Right lobe of liver (tissue), 6 donors: Measurements from ENCODE around the gene PLBD2. TPM values are rescaled to one million over a fixed set of nuclear protein-coding genes. Genes with fewer than 3 reads are reported as not detected.

Experiments
- ATAC-seq, 4 donors: fragments of 200-7000 bp; cut with Tn5 transposase; one replicate each; pipeline ENCODE4 v1.9.1; 2020; ENCODE audit warnings: mild to moderate bottlenecking in 4 of 4, moderate library complexity in 4 of 4
- DNase-seq, 3 donors: peaks; one replicate each; pipeline ENCODE4 v3.0.0-alpha.2; 2020
- H3K27ac ChIP-seq, 3 donors: fragments of 200-600 bp; one replicate each; pipeline ENCODE4 v1.8.0; 2022
- H3K27me3 ChIP-seq, 2 donors: fragments of 200-600 bp; one replicate each; pipeline ENCODE4 v1.8.0; 2022
- H3K36me3 ChIP-seq, 4 donors: fragments of 200-600 bp; sonication (generic) in 1 of 4; one replicate each; pipeline versions ENCODE4 v1.5.1 to v1.8.0; 2017 to 2022; ENCODE audit warnings: control low read depth in 1 of 4
- H3K4me1 ChIP-seq, 4 donors: fragments of 200-600 bp; sonication (generic) in 1 of 4; one replicate each; pipeline versions ENCODE4 v1.5.1 to v1.8.0; 2017 to 2022; ENCODE audit warnings: control low read depth in 1 of 4
- H3K4me3 ChIP-seq, 3 donors: fragments of 200-600 bp; one replicate each; pipeline ENCODE4 v1.8.0; 2022
- H3K9me3 ChIP-seq, 4 donors: fragments of 200-600 bp; sonication (generic) in 1 of 4; one replicate each; pipeline versions ENCODE4 v1.5.1 to v1.8.0; 2017 to 2022; ENCODE audit warnings: control low read depth in 1 of 4
- POLR2A ChIP-seq: fragments of 450-650 bp; IDR thresholded peaks from one replicate; pipeline ENCODE4 v1.6.1; 2017; ENCODE audit warnings: antibody characterized with exemption, mild to moderate bottlenecking
- WGBS: methylation state at CpG from one replicate; pipeline ENCODE4 v1.1.6; 2018; ENCODE audit warnings: low coverage, low lambda C conversion rate; ENCODE audit not compliant: insufficient coverage; ENCODE audit errors: missing lambda C conversion rate; 5-methylcytosine and 5-hydroxymethylcytosine counted together
- intact Hi-C, 2 donors: fragments of 100-400 bp; cut with DNase I; formaldehyde crosslinking; loops; one replicate each; pipeline versions ENCODE4 v1.11.2 to v1.14.1; 2022
- total RNA-seq, 6 experiments: library from RNA; depleted of rRNA in 2 of 6; stranded (reverse); fragments of >200 nt in 2 of 6; fragmentation: NEBNext Ultra II Directional in 3 of 6; extraction: Animal tissue kit (Norgen Biotek cat#: 25700) in 3 of 6; gene quantifications; one replicate each; pipeline versions ENCODE4 v1.1.0 to v1.2.4, GENCODE V29; 2016 to 2023
- TF ChIP-seq, protein P1 (sequence below), 4 donors: fragments of 200-600 bp in 3 of 4; fragments of 450-650 bp in 1 of 4; IDR thresholded peaks; one replicate each; pipeline versions ENCODE4 v1.5.1 to v1.8.0; 2016 to 2022; ENCODE audit warnings: antibody characterized with exemption in 4 of 4, mild to moderate bottlenecking in 2 of 4
- donor health status: DM: no; HTN: yes; CAD: no.
- donor health status: DM: no; HTN: no; CAD: no.
- donor health status: DM: no; HTN: no; CAD: no.
- donor health status: DM: no; HTN: yes; CAD: no.
- donor health status: DM: no; HTN: yes; CAD: no.

PLBD2 gene
- total RNA-seq, 6 experiments from 2014 or later, result 18.4 to 34.1 (median 28.8) TPM

DNA sequence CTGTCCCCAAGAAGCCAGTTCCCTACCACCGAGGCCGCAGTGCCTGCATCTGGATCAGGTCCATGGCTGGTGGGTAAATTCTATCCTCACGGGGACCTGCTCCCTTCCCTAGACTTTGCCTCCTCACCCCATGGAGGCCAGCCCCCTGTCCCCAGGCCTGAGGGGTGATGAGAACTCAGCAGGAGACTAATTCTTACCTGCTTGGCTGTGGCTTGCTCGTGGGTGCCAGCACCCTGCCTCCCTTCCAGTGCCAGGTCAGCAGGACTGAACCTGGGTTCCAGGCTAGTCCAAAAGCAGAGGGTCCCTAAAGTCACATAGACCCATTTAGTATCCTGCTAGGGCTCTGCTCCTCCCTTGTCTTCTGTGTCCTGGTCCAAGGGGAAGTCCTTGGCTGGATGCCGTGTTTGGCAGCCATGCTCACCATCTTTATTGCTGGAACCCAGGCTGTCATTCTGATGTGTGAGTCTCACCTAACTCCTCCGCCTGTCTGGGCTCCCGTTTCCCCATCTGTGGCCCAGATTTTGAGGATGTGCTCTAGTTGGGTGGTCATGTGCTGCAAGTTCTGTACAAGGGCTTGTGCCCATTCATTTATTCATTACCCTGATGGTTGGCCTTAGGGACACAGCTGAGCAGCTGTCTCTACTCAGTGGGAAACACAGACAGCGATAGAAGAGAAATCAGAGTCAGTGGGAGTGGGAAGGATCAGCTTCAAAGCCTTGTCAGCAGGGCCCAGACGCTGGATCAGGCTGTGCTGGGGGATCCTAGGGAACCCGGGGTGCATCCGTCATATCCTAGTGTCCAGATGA is 949 bp downstream of the PLBD2 start:
- DNase-seq (no peak), ATAC-seq (peak in 1 of 4 donors; percentile 8)
- no peaks in the 10 kb centered on the region for H3K36me3 ChIP-seq
- H3K27ac ChIP-seq, result peak overlapping the region; percentile 46 to 78 (median 64)
- no peaks in the 10 kb centered on the region for H3K27me3 ChIP-seq
- no peak for TF ChIP-seq POLR2A
- TF ChIP-seq, protein P1, sequence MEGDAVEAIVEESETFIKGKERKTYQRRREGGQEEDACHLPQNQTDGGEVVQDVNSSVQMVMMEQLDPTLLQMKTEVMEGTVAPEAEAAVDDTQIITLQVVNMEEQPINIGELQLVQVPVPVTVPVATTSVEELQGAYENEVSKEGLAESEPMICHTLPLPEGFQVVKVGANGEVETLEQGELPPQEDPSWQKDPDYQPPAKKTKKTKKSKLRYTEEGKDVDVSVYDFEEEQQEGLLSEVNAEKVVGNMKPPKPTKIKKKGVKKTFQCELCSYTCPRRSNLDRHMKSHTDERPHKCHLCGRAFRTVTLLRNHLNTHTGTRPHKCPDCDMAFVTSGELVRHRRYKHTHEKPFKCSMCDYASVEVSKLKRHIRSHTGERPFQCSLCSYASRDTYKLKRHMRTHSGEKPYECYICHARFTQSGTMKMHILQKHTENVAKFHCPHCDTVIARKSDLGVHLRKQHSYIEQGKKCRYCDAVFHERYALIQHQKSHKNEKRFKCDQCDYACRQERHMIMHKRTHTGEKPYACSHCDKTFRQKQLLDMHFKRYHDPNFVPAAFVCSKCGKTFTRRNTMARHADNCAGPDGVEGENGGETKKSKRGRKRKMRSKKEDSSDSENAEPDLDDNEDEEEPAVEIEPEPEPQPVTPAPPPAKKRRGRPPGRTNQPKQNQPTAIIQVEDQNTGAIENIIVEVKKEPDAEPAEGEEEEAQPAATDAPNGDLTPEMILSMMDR (IDR thresholded peaks at IDR 0.05), result no peak
- WGBS, result 33% methylated on average over 2 of the region's 11 CpGs
- peak overlapping the region; percentile 84 to 95 (median 90) for H3K4me3 ChIP-seq
- H3K4me1 ChIP-seq, result peaks cover 0 to 10% (median 0%) of the 10 kb centered on the region in 4 donors
- intact Hi-C loops, result no loop called here
- no peaks in the 10 kb centered on the region for H3K9me3 ChIP-seq

DNA sequence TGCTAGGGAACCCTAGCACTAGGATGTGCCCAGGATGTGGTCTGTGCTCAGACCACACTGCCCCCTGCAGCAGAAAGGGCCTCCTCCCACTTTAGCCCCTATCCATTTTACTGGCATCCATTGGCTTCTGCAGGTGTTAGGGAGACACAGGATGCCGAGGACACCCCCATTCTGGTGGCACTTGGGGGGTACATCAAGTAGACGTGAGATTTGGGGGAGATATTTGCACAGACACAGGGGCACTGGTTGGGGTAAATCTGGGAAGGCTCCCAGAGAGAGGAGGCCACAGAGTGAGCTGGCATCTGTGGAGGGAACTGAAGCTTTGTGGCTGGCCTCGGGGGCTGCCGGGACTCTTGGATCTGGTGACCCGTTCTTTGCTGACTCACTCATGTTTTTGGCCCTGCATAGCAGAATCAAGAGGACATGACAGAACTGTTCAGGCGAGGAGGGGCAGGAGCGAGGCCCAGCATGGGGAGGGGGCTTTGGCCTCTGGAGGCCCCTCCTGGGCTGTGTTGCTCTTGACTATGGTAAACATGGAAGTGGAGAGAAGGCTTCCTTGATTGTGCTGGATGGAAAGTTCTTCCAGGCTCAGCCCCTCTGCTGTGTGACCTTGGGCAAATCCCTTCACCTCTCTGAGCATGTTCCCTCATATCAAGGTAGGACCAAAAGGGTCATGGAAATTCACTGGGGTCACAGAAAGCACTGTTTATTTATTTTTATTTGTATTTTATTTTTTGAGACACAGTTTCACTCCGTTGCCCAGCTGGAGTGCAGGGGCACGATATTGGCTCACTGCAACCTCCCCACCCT is 1.8 kb downstream of the PLBD2 start:
- TF ChIP-seq POLR2A, result no peak
- Histone ChIP-seq H3K9me3 (no peaks in the 10 kb centered on the region), H3K4me3 (no peak overlapping the region), H3K4me1 (peaks cover 0 to 10% (median 0%) of the 10 kb centered on the region in 4 donors), H3K27ac (peak overlapping the region in 1 of 3 donors; percentile 78), H3K27me3 (no peaks in the 10 kb centered on the region), H3K36me3 (no peaks in the 10 kb centered on the region)
- 51% methylated on average over 5 of the region's 9 CpGs for WGBS
- DNase-seq (no peak), ATAC-seq (no peak)
- intact Hi-C loops, result no loop called here

DNA sequence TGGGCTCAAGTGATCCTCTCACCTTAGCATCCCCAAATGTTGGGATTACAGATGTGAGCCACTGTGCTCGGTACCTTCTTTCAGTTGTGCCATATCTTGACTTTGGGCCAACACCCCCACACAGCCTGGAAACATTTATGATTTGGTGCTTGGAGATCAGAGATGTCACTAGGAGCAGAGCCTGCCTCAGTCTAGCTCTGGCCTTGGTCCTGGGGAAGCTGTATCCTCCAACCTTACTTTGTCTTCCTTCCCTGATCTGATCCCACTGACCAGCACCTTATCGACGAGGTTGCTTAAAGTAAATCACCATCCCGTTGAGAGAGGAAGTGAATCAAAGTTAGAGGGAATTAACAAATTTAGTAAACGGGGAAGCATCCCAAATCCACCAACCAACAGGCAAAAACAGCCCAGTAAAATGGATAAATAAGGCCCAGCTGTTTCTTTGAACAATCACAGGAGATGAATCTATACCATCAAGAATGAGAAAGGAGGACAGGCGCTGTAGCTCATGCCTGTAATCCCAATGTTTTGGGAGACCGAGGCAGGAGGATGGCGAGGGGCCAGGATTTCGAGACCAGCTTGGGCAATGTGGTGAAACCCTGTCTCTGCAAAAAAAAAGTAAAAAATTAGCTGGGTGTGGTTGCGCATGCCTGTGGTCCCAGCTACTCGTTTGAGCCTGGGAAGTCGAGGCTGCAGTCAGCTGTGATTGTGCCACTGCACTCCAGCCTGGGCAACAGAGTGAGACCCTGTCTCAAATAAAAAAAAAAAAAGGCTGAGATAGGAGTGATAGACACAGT is 3.4 kb downstream of the PLBD2 start:
- TF ChIP-seq, protein P1 (IDR thresholded peaks at IDR 0.05), result no peak
- TF ChIP-seq POLR2A, result no peak
- no peaks in the 10 kb centered on the region for H3K9me3 ChIP-seq
- intact Hi-C loops, result no loop called here
- peaks cover 0 to 10% (median 0%) of the 10 kb centered on the region in 4 donors for H3K4me1 ChIP-seq
- no peak for ATAC-seq
- 66% methylated on average over 12 of the region's 12 CpGs for WGBS
- no peak overlapping the region for H3K27ac ChIP-seq
- no peaks in the 10 kb centered on the region for H3K36me3 ChIP-seq
- H3K4me3 ChIP-seq, result no peak overlapping the region
- DNase-seq, result no peak
- no peaks in the 10 kb centered on the region for H3K27me3 ChIP-seq

DNA sequence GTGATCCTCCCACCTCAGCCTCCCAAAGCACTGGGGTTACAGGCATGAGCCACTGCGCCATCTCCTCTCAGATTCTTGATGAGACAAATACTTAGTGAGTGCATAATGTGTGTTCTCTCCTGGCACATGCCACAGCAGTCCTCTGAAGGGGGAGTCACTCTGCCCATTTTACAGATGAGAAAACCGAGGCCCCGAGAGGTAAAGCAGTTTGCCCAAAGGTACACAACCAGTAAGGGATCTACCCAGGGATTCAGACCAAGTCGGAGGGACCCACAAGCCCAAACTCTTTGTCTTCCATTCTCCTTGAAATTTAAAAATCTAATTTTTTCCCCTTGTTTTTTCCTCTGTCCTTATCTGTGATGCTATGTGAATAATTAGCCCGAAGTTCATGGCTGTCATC is 6.3 kb downstream of the PLBD2 start:
- Histone ChIP-seq H3K9me3 (no peaks in the 10 kb centered on the region), H3K27me3 (no peaks in the 10 kb centered on the region), H3K27ac (no peak overlapping the region), H3K4me3 (no peak overlapping the region), H3K36me3 (no peaks in the 10 kb centered on the region), H3K4me1 (peaks cover 0 to 2% (median 0%) of the 10 kb centered on the region in 4 donors)
- TF ChIP-seq, protein P1 (IDR thresholded peaks at IDR 0.05), result no peak
- TF ChIP-seq POLR2A, result no peak
- DNase-seq (no peak), ATAC-seq (no peak)
- intact Hi-C loops, result no loop called here
- WGBS, result 100% methylated on average over 3 of the region's 5 CpGs
